Stimulated activated CD8-positive, alpha-beta memory T cell treated with anti-CD3 and anti-CD28 coated beads, Interleukin-4, amount 100 ng/mL, for 1 hour (primary cell): ENCODE measurements around the gene THSD4.

Source experiments
- DNase-seq, 2 donors: peaks; one replicate each; pipeline ENCODE4 v3.0.0-alpha.2; 2020; ENCODE audit warnings: low read depth in 2 of 2, low spot score in 1 of 2

Gene THSD4

DNA sequence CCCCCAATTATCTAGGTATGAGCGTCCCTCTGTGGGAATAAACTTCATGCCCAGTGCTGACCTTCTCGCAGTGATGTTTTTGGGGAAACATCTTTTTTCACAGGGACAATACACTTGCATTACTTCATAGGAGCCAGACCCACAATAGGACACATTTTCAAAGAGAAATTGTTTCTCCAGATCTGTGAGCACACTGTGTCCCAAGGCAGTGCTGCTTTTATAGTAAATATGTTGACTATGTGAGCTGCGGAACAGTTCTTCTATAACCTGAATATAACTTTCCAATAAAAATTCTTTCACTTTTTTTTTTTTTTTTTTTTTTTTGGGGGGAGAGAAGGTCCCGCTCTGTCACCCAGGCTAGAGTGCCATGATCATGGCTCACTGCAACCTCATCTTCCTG is 17.4 kb upstream of the THSD4 start:
- DNase-seq: no peak

DNA sequence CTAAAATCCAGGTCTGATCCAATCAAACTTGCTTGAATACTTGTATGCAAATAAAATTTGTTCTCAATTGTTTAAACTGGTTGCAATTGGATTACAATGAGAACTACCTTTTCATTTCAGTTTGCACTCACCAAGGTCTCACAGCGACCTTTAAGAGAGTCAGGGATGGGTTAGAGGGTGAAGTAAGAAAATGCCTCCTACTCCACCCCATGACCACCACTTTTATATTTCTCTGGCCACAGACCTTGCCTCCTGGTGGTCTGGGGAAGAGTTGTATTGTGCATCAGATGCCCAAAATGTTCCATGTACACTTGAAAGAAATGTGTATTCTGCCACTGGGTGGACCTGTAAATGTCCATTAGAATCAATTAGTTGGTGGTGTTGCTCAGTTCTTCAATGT is 16.4 kb upstream of the THSD4 start:
- DNase-seq: no peak

DNA sequence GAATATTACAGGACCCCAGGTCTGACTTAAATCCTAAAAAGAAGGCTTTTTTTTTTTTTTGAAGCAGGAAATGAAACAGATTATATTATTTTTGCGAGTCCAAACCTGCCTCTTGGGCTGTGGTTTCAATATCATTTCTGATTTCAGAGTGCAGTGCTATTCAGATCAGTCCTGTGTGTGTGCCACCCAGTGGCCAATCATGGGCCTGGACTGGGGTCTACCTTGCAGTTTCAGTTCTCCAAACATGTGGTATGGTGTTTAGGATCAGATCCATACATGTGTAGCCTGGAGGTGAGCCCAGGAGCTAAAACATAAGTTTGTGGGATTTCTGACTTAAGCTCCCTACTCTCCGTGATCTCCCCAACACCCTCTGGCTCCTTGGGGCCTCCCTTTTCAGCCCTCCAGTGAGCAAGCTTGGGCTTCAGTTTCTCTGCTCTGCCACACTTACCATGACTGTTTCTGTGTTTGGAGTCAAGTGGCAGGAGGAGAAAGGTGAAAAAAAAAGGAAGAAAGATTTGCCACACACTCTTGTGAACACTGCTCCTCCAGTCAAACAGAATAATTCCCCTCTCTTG is 12.1 kb upstream of the THSD4 start:
- DNase-seq: no peak

DNA sequence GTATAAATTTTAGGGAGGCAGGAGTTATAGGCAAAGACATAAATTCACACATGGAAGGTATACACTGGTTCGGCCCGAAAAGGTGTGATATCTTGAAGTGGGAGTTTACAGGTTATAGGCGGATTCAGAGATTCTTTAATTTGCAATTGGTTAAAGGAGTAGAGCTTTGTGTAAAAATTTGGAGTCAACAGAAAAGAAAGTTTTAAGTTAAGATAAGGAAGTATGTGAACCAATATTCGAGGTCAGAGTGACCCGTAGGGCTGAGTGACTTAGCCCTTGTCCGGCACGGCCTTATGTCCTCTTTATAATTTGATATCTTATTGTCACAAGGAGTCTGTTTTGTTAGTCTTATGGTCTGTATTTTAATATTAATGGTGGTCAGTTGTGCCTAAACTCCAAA is 10.6 kb upstream of the THSD4 start:
- DNase-seq: no peak

DNA sequence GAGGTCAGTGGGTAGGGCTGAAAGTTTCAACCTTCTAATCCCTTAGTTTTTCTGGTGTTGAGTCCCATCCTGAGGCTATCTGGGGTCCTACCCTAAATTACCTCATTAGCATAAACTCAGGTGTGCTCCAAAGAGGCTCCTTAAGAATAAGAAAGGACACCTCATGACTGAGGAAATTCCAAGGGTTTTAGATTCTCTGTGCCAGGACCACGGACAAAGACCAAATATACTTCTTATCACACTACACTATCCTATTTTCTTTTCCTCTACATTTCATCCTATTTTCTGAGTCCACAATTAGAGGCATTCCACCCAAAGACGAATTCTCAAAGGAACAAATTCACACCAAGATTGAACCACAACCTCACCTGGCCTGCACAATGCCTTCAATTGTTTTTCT is 9.8 kb upstream of the THSD4 start:
- no peak for DNase-seq

DNA sequence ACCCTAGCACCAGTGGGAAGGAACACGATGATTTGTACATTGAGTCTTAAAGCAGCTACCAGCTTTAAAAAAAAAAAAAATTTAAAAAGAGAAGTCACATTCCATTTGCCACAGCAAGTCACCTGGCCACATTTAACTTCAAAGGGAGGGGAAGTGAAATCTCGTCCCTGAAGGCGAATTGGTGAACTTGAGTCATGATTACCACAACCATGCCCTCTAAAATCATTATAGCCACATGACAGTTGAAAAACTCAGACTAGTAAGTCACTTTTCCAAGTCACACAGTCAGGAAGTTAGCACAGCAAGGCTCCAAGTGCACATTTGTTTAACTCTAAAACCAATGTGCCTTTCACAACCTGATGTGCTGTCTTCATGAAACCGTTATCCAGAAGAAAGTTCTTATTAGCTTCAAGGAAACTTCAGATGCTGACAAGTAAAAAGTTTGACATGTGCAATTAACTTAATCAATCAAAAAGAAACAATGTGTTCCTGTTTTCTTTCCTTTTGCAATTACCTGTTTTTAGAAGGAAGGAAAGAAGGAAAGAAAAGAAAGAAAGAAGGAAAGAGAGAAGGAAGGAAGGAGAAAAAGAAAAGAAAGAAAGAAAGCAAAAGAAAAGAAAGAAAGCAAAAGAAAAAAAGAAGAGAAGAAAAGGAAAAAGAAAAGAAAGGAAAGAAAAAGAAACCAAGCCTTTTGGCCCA is 8.3 kb upstream of the THSD4 start:
- DNase-seq: no peak

DNA sequence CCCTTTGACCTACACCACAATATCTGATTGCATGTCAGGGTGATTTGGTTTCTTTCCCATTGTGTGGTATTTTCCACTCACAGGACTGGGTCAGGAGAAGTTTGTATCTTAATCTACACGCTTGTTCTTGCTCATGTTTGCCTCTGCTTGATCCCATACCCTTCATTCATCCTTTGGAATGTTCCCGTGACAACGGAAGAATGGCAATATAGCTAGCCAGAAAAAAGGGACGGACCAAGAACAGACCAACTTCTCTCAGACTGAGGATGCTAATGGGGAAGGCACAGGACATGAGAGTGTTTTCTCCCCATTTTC is 7.8 kb upstream of the THSD4 start:
- no peak for DNase-seq

DNA sequence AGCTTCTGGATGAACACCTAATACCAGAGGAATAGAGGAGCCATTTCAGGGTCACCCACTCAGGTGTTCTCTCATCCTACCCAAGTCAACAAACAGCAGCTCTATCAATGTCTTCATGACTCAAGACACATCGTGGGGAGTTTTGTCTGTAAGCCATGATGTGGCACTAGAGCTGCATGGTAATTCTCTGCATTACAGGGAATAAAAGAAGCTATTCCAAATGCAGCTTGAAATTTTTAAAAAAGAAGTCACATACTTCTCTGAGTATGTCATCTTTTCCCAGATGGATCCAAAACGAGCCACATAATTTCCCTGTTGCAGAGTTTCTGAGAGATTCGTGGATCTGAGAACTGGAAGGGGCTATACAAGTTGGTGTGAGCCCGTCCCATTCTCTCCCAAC is 6.1 kb upstream of the THSD4 start:
- DNase-seq: no peak

DNA sequence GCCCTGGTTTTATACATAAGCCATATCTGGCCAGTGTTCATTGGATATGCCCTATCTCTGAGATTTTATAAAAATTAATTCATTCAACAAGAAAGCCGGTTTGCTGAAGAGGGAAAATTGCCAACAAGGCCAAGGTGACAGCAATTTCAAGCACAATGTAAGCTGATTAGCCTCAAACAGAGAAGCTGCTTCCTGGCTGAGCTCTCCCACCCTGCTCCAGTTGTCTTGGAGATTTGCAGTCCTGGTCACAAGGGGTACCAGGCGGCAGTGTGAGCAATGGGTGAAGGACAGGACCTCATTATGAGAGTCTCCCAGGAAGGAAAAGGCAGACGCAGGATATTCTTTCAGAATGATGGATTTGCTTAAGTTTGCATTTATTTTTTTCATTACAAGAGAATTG is 5.4 kb upstream of the THSD4 start:
- DNase-seq: no peak

DNA sequence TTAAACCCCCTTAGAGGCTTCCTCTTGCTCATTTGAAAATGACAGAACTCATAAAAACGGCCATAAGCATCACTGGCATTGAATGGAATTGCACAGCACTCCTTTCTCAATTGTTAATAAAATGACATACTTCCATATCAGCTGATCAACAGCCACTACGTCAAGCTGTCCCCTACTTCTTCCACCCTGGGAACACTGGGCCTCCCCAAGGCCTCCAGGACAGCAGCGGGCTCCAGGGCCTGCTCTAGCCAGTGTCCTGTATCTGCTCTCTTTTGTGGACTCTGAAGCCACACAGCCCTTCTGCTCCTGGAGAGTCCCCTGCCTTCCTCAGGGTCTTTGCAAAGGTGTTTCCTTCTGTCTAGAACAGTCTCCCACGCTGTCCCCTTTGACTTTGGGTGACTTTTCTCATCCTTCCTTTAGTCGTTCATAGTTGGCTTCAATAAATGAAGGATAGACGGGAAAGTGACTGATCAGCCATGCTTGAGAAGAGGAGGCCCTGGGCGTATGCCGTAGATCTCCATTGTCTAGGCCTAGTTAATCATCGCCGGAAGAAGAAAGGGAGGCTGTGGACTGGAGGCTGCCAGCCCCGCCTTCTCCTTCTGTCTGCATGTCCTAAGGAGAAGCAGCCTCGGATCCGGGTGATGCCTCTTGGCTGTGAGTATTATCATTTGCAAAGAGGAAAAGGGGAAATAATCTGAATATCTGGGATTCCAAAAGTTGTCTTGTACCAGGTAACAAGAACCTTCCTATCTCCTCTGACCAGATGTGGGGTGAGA is 4.7 kb upstream of the THSD4 start:
- DNase-seq: no peak

DNA sequence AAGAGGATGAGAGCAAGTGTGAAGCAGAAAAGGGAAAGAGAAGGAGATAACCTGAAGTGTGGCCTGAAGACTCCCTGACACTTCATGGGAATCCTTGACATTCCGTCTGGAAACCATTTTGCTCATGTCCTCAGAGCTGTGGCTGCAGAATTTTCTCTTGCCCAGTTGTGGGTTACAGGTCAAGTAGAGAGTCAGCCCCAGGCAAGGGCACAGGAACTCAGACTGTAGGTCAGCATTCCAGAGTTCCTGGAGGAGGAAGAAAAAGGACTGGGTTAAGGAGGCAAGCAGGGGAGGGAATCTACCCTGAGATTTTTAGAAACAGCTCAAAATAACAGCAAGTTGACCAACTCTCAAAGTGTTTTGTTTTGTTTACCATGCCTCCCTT is 4.1 kb upstream of the THSD4 start:
- no peak for DNase-seq

DNA sequence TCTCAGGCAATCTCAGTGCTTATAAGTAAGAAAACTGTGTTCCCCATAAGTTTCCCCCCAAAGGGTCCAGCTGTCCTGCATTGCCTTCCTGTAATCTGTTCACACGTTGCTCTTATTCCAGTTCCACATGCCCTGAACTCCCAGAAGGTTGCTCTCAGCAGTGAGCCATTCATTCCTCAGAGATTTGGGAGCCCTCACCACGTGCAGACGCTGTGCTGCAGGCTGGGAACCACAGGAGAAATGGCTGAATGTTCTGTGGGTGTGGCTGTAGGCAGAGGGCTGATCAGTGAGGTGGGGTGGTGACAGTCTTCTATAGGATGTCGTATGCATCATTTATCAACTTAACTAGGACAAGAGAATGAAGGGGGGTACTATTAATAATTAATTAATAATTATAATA is 3.3 kb upstream of the THSD4 start:
- DNase-seq: no peak

DNA sequence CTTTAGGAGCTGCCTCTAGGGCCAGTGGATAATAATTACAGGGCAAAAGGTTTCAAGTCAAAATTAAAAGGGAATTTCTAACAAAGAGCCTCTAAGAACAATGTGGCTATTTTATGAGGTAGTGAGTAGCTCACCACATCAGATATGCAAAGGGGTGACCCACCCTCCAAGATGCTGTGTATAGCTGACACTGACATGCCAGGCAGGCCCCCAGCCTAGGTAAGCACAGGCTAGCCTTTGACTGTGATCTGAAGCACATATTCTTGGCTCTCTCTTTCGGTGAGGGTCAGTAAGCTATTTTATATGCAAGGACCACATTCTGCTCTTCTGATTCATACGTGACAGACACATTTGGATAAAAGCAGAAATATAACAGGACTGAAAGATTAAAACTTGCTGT is 2.8 kb upstream of the THSD4 start:
- no peak for DNase-seq

DNA sequence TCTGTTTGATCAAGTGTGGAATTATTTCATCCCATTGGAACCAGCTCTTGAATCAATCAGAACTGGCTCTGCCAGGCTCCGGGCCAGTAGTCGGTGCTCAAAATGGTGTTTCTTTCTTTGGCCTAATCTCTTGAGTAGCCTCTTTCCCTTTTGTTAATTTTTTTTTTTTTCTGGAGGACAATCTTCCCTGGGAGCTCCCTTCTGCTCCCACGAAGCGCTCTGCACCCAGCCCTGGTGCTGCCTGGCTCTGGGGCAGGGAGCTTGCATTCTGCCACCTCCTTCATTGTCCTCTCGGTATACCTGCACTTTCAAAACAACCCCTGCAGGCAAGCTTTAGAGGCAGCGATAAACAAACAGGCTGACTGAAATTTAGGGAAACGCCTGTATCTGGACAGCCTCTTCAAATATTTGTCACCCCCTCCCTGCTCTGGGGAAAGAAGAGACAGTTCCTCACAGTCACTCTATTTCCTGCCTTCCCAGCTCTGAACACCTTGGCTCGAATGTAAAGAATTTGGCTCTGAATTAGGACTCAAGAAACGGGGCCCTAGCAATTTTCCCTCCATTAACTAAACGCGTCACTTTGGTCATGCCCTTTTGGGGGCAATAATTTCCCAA is 1.1 kb upstream of the THSD4 start:
- no peak for DNase-seq

DNA sequence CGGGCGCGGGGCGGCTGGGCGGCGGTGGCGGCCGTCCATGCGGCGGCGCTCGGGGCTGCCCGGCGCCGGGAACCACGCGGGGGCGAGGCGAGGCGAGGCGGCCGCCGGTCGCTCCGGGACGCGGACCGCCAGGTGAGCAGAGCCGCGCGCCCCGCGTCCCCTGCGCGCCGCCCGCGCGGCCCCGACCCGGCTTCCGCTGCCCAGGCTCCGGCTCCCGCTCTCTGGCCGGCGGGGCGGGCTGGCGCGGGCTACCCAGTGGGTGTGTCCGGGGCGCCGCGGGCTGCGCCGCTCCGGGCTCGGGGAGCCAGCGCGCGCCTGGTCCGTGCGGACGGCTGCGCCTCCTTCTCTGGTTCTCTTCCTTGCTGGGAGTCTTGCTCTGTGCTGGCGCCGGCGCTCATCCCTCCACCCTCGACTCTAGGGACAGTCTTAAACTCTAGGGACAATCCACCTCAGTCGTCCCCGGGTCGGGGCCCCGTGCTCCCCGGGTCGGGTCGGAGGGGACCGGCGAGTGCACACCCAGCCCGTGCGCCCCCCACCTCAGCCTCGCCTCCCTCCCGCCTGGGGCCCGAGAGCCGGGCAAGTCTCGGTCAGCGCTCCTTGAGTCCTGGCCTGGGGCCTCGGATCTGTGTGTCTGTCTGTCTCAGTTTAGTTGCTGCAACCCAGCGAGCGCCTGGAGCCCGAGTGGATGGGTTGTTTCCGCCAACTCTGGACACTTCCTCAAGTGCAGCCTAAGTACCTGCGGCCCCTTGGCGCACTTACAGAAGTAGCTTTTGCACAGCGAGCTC is 488 bp downstream of the THSD4 start:
- DNase-seq: no peak

DNA sequence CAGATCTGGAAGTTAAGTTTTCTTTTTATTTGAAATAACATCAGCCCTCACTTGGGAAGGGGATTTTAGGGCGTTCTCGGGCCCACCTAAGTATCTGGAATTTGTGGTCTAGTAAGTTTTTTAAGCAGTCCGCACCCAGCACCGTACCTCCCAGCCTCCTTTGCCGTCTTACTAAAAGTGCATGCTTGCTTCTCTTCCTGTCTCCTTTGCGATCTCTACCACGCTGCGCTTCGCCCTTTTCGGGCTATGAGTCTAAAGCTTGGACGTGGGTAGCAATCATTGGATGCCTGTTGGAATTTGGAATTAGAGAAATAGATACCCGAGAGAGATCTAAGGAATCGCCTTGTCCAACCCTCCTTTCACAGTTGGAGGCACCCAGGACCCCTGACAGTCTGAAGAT is 1.1 kb downstream of the THSD4 start:
- DNase-seq: no peak

DNA sequence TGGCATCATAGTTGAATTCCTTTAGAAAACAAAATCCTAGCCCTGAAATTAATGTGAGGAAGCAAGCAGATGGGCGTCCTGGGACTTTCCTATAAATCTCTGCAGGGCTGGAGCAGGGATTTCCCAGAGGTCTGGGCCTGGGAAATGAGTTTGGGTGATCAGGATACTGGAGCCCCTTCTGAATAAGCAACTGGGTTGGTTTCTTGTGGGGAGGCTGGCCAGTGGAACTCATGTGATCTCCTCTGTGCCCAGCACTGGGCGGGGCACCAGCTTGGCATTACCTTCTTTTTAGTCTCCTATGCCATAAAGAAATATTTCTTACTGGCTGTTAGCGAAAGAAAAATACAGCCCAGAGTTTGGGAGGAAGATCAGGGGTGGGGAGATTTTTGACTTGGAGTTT is 1.7 kb downstream of the THSD4 start:
- no peak for DNase-seq

DNA sequence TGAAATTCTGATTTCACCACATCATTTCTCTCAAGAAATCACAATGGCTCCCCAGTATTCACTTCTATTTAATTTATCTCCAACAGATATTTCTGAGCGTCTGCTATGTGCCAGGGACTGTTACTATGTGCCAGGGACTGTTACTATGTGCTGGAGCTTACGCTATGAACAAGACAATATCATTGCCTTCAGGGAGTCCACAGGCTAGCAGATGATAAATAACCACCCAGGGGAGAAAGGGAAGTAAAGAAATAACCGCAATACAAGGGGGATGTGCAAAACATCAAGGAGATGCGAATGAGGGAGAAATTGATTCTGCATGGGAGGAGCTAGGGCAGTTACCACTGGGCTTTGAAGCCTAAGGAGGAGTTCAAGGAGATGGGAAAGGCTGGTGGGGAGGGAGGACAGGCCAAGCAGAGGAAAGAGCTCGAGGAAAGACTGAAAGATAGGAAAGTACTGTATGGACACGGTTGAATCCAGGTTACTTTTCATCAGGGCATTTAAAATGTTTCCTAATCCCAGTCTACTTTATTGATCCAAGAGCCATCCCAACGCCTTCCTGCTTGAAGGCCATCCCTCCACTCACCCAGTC is 2.5 kb downstream of the THSD4 start:
- DNase-seq: no peak

DNA sequence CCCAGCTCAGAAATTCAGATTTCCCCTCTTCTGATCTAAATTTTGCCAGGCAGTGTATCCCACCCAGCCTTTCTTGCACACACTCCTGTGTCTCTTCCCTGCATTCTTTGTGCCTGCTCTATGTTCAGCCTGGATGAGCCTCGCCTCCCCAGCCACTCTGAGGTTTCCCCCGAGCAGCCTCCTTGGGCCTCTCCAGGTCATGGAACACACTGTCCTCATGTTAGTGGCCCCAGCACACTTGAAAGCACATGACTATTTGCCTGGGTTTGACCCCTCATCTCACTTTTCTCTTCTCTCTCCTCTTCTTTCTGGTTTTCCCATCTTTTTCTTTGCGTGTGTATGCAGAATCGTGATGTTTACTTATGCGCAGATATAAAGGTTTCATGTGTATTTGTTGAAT is 3.1 kb downstream of the THSD4 start:
- no peak for DNase-seq

DNA sequence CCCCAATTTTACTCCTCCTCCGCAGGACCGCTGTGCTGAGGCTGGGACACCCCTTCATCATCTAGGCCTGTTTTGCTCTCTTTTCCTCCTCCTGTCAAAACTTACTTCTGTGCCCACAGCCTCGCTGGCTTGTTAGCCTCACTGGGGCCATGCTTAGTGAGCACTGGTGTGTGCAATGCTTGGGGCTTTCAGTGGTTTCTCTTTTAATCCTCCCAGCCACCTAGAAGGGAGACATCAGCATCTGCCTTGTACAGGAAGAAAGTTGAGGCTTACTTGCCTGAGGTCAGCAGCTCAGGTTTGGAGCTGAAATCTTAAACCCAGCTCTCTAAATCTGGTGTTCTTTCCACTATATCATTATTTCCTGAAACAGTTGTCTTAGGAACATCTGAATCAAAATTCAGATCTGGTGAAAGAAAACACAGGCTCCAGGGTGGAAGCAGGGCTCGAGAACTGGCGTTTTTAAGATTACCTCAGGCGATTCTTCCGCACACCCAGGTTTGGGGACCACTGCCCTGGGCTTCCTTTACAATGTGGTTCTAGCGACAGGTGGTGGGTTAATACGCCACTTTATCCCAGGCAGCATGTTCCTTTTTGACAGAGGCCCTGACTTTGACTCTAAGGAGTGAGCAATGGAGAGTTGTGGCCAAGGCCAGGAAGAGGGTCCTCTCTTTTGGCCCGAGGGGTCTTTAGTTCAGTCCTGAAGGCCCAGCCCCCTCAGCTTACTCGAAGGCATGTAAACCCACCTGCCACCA is 3.8 kb downstream of the THSD4 start:
- DNase-seq: no peak
